H9 (cell line): Measurements from ENCODE around the gene WDR54. TPM values are rescaled to one million over a fixed set of nuclear protein-coding genes. Genes with fewer than 3 reads are reported as not detected.

ENCODE experiments used
- DNase-seq: peaks from one replicate; pipeline ENCODE4 v3.0.0-alpha.2; 2017
- H2AFZ ChIP-seq: one replicate; pipeline ENCODE4 v1.6.1; 2013; ENCODE audit warnings: mild to moderate bottlenecking, low read length, control low read depth, moderate library complexity
- H2AK5ac ChIP-seq: 2 replicates; pipeline ENCODE4 v1.6.1; 2013; ENCODE audit warnings: low read length, control low read depth, mixed read lengths; ENCODE audit not compliant: insufficient read length
- H2BK120ac ChIP-seq: one replicate; pipeline ENCODE4 v1.6.1; 2013; ENCODE audit warnings: low read depth, mild to moderate bottlenecking, low read length, control low read depth, inconsistent platforms; ENCODE audit not compliant: poor library complexity, severe bottlenecking
- H2BK12ac ChIP-seq: 2 replicates; pipeline ENCODE4 v1.6.1; 2013; ENCODE audit warnings: low read length, control low read depth, mixed read lengths, low read depth; ENCODE audit not compliant: insufficient read length
- H2BK15ac ChIP-seq: 2 replicates; pipeline ENCODE4 v1.6.1; 2013; ENCODE audit warnings: low read depth, low read length, control low read depth
- H2BK20ac ChIP-seq: one replicate; pipeline ENCODE4 v1.6.1; 2013; ENCODE audit warnings: low read depth, mild to moderate bottlenecking, low read length, control low read depth, inconsistent platforms; ENCODE audit not compliant: poor library complexity, severe bottlenecking
- H2BK5ac ChIP-seq: 2 replicates; pipeline ENCODE4 v1.6.1; 2013; ENCODE audit warnings: low read length, control low read depth, mixed read lengths; ENCODE audit not compliant: insufficient read length
- H3K14ac ChIP-seq: 2 replicates; pipeline ENCODE4 v1.6.1; 2013; ENCODE audit warnings: low read length, control low read depth; ENCODE audit not compliant: insufficient read depth
- H3K18ac ChIP-seq: 2 replicates; pipeline ENCODE4 v1.6.1; 2013; ENCODE audit warnings: low read depth, mild to moderate bottlenecking, mixed read lengths, low read length, control low read depth; ENCODE audit not compliant: insufficient read length
- H3K23ac ChIP-seq: 2 replicates; pipeline ENCODE4 v1.6.1; 2013; ENCODE audit warnings: low read length, control low read depth, mixed read lengths, low read depth; ENCODE audit not compliant: insufficient read length
- H3K23me2 ChIP-seq: 2 replicates; pipeline ENCODE4 v1.6.1; 2013; ENCODE audit warnings: low read depth, mild to moderate bottlenecking, mixed read lengths, low read length, control low read depth; ENCODE audit not compliant: insufficient read length, poor library complexity, severe bottlenecking
- H3K27ac ChIP-seq: 2 replicates; pipeline ENCODE4 v1.5.1; 2013; ENCODE audit warnings: low read length, control low read depth, mixed read lengths, low read depth; ENCODE audit not compliant: insufficient read length
- H3K27me3 ChIP-seq: 2 replicates; pipeline ENCODE4 v1.6.1; 2013; ENCODE audit warnings: low read length, control low read depth, inconsistent platforms; ENCODE audit not compliant: insufficient read depth
- H3K4ac ChIP-seq: 2 replicates; pipeline ENCODE4 v1.6.1; 2013; ENCODE audit warnings: low read depth, mild to moderate bottlenecking, control low read depth, inconsistent platforms, low read length, moderate library complexity
- H3K4me1 ChIP-seq: 2 replicates; pipeline ENCODE4 v1.6.1; 2013; ENCODE audit warnings: low read length, control low read depth, inconsistent platforms; ENCODE audit not compliant: insufficient read depth
- H3K4me2 ChIP-seq: 2 replicates; pipeline ENCODE4 v1.6.1; 2013; ENCODE audit warnings: low read length, control low read depth, mixed read lengths; ENCODE audit not compliant: insufficient read length, insufficient read depth
- H3K56ac ChIP-seq: 2 replicates; pipeline ENCODE4 v1.6.1; 2013; ENCODE audit warnings: low read depth, mild to moderate bottlenecking, mixed read lengths, low read length, control low read depth; ENCODE audit not compliant: insufficient read length
- H3K79me1 ChIP-seq: 2 replicates; pipeline ENCODE4 v1.6.1; 2013; ENCODE audit warnings: low read depth, mild to moderate bottlenecking, moderate library complexity, low read length, control low read depth, inconsistent platforms; ENCODE audit not compliant: insufficient read depth, poor library complexity, severe bottlenecking
- H3K79me2 ChIP-seq: 2 replicates; pipeline ENCODE4 v1.6.1; 2013; ENCODE audit warnings: low read length, control low read depth, inconsistent platforms; ENCODE audit not compliant: insufficient read depth
- H3K9ac ChIP-seq: 2 replicates; pipeline ENCODE4 v1.6.1; 2013; ENCODE audit warnings: low read length, control low read depth, mixed read lengths; ENCODE audit not compliant: insufficient read length; ENCODE audit errors: extremely low read depth
- H3K9me3 ChIP-seq: one replicate; pipeline ENCODE4 v1.6.1; 2013; ENCODE audit warnings: low read depth, low read length, inconsistent platforms; ENCODE audit not compliant: control insufficient read depth
- H3T11ph ChIP-seq: one replicate; pipeline ENCODE4 v1.6.1; 2013; ENCODE audit warnings: mild to moderate bottlenecking, low read length, control low read depth, inconsistent platforms
- H4K20me1 ChIP-seq: one replicate; pipeline ENCODE4 v1.6.1; 2013; ENCODE audit not compliant: control insufficient read depth, insufficient read length, insufficient read depth
- H4K5ac ChIP-seq: 2 replicates; pipeline ENCODE4 v1.6.1; 2013; ENCODE audit warnings: low read depth, mild to moderate bottlenecking, mixed read lengths, low read length, control low read depth; ENCODE audit not compliant: insufficient read length
- H4K8ac ChIP-seq: replicated peaks from 2 replicates; pipeline ENCODE4 v1.6.1; 2013; ENCODE audit warnings: low read length, control low read depth, mixed read lengths, low read depth; ENCODE audit not compliant: insufficient read length
- H4K91ac ChIP-seq: 2 replicates; pipeline ENCODE4 v1.6.1; 2013; ENCODE audit warnings: low read depth, mild to moderate bottlenecking, moderate library complexity, mixed read lengths, low read length, control low read depth; ENCODE audit not compliant: insufficient read length
- H3K27ac Mint-ChIP-seq, 3 experiments: 2 replicates in 2 of 3; 3 replicates in 1 of 3; pipeline ENCODE4 v1.8.0; 2020 to 2021; ENCODE audit warnings: mixed read lengths in 3 of 3, mild to moderate bottlenecking in 1 of 3, moderate library complexity in 1 of 3
- H3K27me3 Mint-ChIP-seq: 2 replicates; pipeline ENCODE4 v1.8.0; 2021; ENCODE audit warnings: low read depth, mild to moderate bottlenecking, moderate library complexity, mixed read lengths
- H3K36me3 Mint-ChIP-seq, 3 experiments: 2 replicates in 2 of 3; 3 replicates in 1 of 3; pipeline ENCODE4 v1.8.0; 2020 to 2021; ENCODE audit warnings: low read depth in 3 of 3, mixed read lengths in 3 of 3; ENCODE audit not compliant: insufficient read depth in 1 of 3
- H3K4me1 Mint-ChIP-seq, 2 experiments: 2 replicates each; pipeline ENCODE4 v1.8.0; 2020; ENCODE audit warnings: mixed read lengths in 2 of 2
- H3K4me3 Mint-ChIP-seq, 2 experiments: 2 replicates in 1 of 2; 3 replicates in 1 of 2; pipeline ENCODE4 v1.8.0; 2020 to 2021; ENCODE audit warnings: mild to moderate bottlenecking in 2 of 2, mixed read lengths in 2 of 2, moderate library complexity in 1 of 2
- H3K9me3 Mint-ChIP-seq, 2 experiments: 2 replicates in 1 of 2; 3 replicates in 1 of 2; pipeline ENCODE4 v1.8.0; 2020; ENCODE audit warnings: mild to moderate bottlenecking in 2 of 2, mixed read lengths in 2 of 2, moderate library complexity in 1 of 2
- WGBS: extraction: QIAGEN DNeasy Blood & Tissue Kit; methylation state at CpG from one replicate; pipeline ENCODE4 v1.1.7; 2013; ENCODE audit warnings: missing lambda C conversion rate, low lambda C conversion rate, mixed read lengths; ENCODE audit not compliant: insufficient read length; ENCODE audit errors: extremely low coverage; 5-methylcytosine and 5-hydroxymethylcytosine counted together
- total RNA-seq: library from RNA; stranded (reverse); gene quantifications from 2 replicates; pipeline ENCODE4 v1.2.1, GENCODE V29; 2021
- TF ChIP-seq, protein P1 (sequence below): fragments of 200-600 bp; sonication (generic); conservative IDR thresholded peaks from 3 replicates; pipeline ENCODE4 v1.8.0; 2021; ENCODE audit warnings: antibody characterized with exemption, mild to moderate bottlenecking

Gene WDR54
- total RNA-seq, 1 experiment from 2014 or later: 66.4 TPM

DNA sequence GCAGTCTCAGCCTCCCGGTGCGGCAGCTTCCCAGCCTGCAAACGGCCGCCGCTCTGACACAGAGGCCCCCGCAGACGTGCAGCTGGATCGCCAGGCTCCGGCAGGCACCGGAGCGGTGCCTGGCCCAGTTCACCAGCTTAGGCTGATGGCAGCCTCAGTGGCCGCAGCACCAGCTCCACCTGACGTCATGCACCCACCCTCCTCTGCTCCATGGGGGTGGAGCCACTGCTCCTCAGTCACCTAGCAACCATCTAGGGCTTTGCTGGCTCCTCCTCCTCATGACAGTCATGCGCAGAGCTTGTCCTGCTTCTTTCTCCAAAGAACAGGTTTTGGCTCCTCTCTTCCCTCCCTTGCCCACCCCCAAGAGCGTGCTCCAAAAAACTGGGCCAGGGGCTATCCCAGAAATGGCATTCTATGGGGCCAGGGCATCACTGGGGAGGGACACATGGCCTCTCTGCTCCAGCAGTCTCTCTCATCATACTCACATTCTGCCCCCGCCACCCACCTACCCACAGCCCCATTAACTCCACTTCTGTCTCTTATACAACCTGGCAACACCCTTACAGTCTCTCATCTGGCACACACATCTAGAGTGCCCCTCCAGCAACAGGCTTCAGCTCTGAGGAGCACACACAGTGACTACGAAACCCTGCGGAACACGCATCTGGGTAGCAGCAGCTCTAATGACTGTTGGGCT lies 46.9 kb upstream of the WDR54 start:
- Histone ChIP-seq H3K4me1 (peaks cover 7% of the 10 kb centered on the region), H2BK12ac (no peak overlapping the region), H4K8ac (no peak overlapping the region), H3K9ac (no peak overlapping the region), H3K79me1 (peaks cover 10% of the 10 kb centered on the region), H4K20me1 (no peaks in the 10 kb centered on the region), H2BK15ac (no peak overlapping the region), H3K27me3 (no peaks in the 10 kb centered on the region), H2AFZ (no peak overlapping the region), H3K23ac (no peak overlapping the region), H3K27ac (no peak overlapping the region), H3K9me3 (no peaks in the 10 kb centered on the region), H3K18ac (no peak overlapping the region), H3K56ac (no peak overlapping the region), H4K5ac (no peak overlapping the region), H2AK5ac (no peak overlapping the region), H3K4ac (no peak overlapping the region), H3T11ph (no peak overlapping the region), H3K23me2 (no peaks in the 10 kb centered on the region), H3K79me2 (peaks cover 4% of the 10 kb centered on the region; the same call in 1 of the 2 replicates), H2BK120ac (no peak overlapping the region), H3K4me2 (peak overlapping the region; percentile 34), H2BK20ac (no peak overlapping the region), H2BK5ac (no peak overlapping the region), H3K14ac (no peak overlapping the region), H4K91ac (no peak overlapping the region)
- H3K9me3 Mint-ChIP-seq: no peaks in the 10 kb centered on the region
- WGBS: no CpG with 5 or more reads among the region's 19 CpGs
- H3K27me3 Mint-ChIP-seq: no peaks in the 10 kb centered on the region
- H3K36me3 Mint-ChIP-seq: peaks cover 26 to 44% (median 42%) of the 10 kb centered on the region in 3 experiments
- TF ChIP-seq, protein P1, sequence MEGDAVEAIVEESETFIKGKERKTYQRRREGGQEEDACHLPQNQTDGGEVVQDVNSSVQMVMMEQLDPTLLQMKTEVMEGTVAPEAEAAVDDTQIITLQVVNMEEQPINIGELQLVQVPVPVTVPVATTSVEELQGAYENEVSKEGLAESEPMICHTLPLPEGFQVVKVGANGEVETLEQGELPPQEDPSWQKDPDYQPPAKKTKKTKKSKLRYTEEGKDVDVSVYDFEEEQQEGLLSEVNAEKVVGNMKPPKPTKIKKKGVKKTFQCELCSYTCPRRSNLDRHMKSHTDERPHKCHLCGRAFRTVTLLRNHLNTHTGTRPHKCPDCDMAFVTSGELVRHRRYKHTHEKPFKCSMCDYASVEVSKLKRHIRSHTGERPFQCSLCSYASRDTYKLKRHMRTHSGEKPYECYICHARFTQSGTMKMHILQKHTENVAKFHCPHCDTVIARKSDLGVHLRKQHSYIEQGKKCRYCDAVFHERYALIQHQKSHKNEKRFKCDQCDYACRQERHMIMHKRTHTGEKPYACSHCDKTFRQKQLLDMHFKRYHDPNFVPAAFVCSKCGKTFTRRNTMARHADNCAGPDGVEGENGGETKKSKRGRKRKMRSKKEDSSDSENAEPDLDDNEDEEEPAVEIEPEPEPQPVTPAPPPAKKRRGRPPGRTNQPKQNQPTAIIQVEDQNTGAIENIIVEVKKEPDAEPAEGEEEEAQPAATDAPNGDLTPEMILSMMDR: no peak
- peak; percentile 93 for DNase-seq
- peak overlapping the region; percentile 65 to 83 for H3K4me3 Mint-ChIP-seq
- H3K27ac Mint-ChIP-seq: peak overlapping the region in 2 of 3 experiments; percentile 97 to 99; a peak in 4 of 7 replicates
- peaks cover 32 to 42% of the 10 kb centered on the region in 2 experiments for H3K4me1 Mint-ChIP-seq
